Activated CD4-positive, CD25-positive, alpha-beta regulatory T cell (primary cell): ENCODE results near the gene MGMT.

Experiments
- DNase-seq, 4 experiments: peaks; one replicate each; lab custom pipeline; 2025; lab: John Stamatoyannopoulos, UW

Gene MGMT

DNA sequence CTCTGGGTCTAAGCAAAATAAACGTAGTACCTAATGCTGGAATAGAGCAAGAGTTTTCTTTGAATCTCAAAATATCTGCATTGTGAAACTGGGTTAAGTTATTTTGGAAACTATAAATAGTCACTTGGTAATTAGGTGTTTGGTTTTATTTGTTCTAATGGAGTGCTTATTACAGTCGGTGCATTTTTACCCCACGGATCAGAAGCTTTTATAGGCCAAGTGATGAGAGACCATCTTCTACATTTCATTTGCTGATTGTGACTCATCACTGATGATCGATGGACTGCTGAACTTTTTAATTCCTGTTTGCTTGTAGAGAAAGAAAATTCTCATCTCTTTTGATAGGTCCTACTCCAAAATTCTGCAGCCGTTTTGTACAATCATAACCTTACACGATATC is 28.2 kb downstream of the MGMT start:
- no peak for DNase-seq

DNA sequence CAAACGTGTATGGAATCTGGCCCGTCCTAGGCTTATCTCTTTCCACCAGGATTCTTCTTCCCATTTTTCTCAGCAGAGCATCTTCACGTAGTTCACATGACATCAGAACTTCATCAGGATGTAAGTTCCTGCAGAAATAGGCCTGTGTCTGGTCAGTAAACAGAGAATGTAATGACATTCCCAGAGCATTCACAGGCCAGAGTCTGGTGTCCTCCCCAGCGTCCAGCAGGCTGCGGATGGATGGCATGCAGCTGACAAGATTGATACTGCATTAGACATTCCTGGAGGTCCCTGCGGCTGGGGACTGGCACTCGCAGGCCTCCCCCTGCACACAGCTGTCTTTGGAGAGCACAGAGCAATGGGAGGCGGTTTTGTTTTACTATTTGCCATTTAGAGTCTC is 28.7 kb downstream of the MGMT start:
- DNase-seq: no peak

DNA sequence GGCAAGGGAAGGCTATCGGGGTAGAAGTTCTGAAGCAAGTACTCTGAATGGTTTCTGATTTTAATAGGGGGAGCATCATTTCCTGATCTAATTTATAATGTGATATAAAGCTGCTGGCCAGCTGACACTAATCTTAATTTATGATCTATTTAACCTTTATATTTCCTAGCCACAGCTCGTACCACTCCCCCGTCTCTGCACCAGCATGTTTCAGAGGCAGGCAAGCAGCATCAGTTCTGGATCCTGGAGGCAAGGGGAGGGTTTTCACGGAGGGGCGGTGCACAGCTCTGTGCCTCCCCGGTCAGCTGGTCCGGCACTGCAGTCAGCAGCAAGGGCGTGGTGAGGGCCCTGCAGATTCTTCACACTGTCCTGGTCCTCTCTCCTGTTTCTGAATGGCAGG is 30.0 kb downstream of the MGMT start:
- DNase-seq: no peak

DNA sequence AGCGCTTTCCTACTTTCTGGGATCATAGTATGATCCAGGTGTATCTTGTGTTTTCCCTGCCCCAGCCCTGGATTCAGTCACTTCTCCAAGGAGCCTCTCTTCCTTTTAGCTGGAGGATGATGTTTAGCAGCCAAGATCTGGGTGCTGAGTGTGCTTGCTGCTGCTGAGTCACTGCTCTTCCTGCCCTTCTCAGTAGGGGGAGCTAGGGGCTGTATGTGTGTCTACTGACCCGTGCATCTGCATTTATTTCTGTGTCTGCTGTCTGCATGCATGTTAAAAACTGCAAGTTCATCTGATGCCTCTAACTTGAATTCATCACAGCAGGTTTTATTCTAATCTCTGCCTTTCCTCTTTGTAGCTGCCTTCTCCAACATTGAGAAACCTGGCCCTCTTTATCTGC is 31.6 kb downstream of the MGMT start:
- DNase-seq: no peak

DNA sequence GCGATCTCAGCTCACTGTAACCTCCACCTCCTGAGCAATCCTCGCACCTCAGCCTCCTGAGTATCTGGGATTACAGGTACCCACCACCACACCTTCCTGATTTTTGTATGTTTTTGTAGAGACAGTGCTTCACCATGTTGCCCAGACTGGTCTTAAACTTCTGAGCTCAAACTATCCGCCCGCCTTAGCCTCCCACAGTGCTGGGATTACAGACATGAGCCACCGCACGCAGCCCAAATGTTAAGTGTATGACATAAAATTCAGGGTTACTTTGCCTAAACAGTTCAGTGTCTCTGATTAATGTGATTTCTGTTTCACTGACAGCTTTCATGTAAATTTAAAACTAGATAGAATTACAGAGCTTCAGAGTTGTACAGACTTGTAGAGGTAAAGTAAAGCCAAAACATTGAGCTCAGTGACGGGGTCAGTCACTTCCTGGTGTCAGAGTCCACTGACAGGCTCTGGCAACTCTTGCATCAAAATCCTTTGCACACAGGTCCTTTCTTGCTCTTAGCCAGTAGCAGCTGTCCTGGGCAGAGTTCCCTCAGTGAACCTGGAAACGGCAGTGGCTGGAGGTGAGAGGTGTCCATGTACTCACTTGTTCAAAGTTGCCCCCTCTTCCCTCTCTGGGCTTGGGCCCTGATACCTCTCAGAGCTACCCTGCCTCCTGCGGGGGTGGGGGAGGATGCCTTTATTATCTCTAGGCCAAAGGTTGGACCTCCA is 33.7 kb downstream of the MGMT start:
- no peak for DNase-seq

- DNase-seq: no peak
These were observed 34.8 kb downstream of the MGMT start for GRCh38 chr10:129501652-129502436.

DNA sequence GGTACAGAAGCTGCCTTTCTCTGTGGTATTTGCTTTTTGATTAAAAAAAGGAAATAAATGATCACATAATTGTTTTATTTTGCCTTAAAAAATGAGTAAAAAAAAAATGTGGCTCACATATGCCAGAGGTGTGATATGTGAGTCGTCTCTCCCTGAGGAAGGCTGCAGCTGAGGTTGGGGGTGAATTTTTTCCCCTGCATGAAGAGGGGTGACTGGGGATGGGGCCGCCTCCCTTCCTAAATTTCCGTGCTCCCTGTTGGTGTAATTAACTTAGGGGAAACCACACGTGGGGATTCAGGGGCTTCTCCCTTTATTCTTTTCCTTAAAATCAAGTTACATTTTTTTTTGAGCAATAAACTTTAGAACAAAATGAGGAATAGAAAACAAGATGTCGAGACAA is 35.4 kb downstream of the MGMT start:
- no peak for DNase-seq

DNA sequence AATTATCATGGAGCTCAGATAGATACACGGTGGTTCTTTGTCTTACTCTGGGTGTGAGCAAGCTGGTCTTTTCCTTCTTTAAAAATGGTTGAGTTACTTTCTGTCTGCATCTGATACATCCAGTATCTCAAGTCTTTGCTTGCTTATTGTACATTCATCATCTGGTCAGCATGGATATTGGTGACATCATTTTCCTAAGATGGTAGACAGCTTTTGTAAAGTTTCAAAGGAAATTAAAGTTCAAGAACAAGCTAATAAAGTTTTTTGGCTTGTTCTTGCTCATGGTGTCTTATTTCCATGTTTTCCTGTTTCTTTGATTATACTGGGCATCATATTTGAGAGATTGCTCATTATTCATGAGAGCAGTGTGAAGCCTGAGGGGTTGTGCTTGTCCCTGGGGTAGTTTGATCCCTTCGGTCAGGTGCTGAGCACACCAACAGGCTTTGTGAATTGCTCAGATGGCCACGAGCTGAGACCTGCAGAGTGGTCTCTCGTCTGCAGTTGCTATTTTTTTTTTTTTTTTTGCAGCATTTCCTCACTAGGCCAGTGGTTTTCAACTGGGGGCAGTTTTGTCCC is 38.5 kb downstream of the MGMT start:
- DNase-seq: no peak

DNA sequence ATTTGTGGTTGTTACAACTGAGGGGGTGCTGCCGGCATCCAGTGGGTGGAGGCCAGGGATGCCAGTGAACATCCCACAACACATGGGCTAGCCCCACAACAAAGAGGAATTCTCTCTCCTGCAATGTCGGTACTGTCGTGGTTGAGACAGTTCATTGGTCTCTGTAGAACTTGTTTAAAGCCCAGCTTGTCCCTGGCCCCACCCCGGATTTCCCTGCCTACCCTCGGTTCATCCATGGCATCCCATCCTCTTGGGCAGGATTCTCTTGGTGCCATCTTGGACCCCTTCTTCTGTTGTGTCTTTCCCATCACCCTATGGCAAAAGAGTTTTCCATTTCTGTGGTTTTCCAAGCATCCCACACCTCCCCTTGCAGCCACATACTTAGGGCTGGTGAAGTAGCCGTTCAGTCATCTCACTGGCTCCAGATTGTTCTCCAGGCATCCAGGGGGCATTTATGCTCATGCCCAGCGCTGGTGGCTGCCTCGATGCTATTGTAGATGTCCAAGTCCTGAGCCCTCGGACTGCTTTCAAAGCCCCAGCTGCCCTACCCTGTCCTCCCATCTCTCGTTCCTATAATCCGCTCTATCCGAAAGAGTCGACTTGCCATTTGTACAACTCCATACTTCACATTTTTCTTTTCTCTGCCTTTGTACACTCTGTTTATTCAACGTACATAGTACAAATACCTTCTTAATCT is 39.2 kb downstream of the MGMT start:
- no peak for DNase-seq

GRCh38 chr10:129507216-129507889 is 40.3 kb downstream of the MGMT start:
- no peak for DNase-seq

DNA sequence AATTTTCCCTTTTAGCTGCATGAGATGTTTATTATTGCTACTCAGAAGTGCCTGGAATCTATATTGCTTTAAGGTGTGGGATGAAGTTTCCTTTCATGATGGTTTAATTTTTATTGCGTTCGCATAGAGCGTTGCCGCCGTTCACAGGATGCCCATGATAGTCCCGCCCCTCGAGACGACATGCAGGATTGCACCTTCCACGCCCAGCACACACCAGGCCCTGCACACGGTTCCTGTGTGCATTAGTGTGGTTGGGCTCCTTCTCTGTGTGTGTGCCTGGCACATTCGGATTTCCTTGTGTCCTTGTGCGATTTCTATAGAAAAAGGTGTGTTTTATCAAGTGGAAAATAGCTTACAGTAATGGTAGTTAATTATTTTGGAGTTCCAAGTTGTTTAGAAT is 42.1 kb downstream of the MGMT start:
- no peak for DNase-seq

DNA sequence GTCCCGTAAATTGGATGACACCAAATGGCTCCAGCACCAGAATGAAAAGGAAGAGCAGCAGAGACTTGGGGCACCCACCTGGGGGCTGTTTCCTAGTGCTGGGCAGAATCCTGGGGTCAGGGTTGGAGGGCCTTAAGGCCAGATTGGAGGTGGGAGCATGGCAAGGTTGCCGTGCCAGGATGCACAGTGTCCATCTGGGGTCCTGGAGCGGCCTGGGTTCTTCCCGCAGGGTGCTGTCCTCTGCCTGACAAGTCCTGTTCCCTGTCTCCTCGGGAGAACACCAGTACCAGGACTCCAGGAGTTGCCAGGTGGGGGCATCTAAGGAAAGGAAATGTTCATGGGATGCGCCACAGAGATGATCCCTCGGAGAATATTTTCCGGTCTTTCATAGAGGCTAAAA is 42.8 kb downstream of the MGMT start:
- DNase-seq: no peak

GRCh38 chr10:129511086-129511485 is 44.0 kb downstream of the MGMT start:
- DNase-seq: no peak

- DNase-seq: no peak
These were observed 44.7 kb downstream of the MGMT start for GRCh38 chr10:129511758-129512157.

DNA sequence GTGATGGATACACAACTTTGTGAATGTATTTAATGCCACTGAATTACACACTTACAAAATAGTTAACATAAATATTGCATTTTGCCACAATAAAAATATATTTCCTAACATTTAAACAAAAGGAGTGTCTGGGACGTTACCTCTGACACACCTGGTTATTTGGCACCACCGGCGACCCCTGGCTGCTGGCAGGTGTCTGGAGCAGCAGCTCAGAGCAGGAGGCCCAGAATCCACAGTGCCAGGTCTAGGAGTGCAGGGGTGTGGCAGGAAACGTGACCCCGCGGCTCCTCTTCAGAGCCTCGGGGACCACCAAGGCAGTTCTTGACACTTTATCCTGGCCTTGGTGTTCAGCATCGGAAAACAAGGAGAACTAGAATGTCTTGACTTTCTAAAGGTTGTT is 46.3 kb downstream of the MGMT start:
- no peak for DNase-seq

DNA sequence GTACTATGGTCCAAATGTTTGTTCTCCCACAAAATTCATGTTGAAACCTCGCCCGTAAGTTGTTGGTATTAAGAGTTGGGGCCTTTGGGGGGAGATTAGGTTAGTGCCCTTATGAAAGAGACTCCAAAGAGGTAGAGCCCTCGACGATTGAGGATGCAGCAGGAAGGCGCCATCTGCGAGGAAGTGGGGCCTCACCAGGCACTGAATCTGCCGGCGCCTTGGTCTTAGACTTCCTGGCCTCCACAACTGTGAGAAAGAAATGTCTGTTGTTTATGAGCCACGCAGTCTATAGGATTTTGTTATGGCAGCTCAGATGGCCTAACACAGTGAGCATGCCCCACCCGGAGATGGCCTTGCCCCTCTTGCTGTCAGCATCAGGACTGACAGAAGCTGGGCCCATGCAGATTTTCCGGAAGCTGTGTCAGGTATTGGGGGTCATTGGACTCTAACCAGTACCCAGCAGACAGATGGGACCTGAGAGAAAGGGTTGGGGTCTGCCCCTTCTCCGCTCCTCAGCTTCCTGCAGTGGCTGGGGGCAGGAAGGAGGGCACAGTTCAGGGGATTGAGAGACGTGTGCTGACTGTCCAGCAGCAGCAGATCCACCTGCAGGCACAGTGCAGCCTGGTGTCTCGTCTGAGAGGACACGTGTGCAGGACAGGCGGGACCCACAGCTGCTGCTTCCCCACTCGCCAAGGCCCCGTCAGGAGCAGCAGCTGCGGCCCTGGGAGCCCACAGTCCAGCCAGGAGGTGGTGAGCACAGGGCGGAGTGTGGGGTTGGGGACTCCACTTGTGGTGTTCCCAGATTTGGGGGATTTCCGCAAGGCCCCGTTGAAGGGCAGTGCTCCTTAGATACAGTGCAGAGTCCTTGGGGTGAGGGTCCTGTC is 47.8 kb downstream of the MGMT start:
- no peak for DNase-seq

DNA sequence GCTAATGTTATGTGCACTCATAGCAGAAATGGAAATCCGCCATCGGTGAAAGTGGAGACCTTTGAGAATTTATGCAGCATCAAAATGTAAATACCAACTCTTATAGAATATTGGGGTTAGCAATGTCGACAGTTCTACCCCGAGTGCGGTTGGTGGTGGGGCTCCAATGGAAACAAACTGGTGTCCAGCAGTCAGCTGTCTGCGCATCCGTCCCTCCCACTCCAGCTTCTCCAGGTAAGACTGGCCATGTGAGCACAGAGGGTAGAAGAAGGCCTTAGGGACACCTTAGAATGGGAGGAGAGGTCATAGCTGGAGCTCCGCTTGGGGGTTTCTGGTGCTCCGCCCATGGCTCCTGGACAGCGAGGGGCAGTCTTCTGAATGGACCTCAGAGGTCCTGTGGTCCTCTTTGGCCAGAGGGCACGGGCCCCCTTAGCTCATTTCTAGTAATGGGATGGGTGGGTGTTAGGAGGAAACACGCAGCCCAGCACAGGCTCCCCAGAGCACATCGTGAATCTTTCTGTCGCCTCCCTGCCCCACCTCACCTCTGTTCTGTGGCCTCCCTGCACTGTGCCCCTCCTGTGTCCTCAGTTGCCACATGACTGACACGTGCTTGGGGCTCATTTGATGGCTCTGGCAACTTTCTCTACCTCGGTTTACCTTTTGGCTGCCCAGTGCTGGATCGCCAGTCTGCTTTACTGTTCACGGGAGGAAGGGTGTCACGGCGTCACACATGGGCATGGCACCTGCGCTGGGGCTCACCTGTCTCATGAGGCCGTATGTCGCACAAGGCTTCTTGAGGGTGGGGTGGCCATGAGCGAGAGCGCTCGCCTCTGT is 50.0 kb downstream of the MGMT start:
- DNase-seq: no peak

DNA sequence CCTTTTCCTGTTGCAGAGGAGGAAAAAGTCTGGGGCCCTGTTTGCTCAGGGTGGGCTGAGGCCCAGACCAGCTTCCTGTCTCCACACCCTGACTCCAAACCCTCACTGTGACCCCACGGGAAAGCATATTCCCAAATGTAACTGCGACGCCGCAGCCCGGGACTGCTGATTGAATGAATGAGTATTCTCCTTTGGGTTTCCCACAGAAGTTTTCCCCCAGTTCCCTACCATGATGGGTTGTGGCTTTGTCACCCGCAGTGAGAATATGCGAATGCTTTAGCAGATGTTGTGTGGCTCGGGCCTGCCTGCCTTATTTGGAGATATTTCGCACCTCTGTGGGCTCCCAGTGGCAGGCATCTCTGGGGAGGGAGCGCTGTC is 50.6 kb downstream of the MGMT start:
- DNase-seq: no peak

DNA sequence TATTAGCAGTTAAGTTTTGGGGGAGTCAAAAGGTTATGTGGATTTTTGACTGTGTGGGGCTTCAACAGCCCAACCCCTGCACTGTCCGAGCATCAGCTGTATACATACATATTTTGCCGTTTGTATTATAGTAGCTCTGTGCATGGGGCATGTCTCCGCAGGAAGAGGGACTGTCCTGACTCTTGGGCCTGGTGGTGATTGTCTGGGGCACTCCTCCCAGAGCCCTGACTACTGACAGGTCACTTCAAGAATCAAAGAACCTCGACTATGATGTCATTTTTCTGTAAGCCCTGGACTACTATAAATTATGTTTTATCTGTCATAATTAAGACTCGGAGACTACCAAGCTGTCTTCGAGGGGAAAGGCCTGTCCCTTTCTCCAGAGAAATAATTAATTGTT is 51.8 kb downstream of the MGMT start:
- DNase-seq: no peak

GRCh38 chr10:129520440-129521080 is 53.5 kb downstream of the MGMT start:
- no peak for DNase-seq
